Neural cell (in vitro differentiated cells): Measurements from ENCODE around the gene DCST1. TPM values are rescaled to one million over a fixed set of nuclear protein-coding genes. Genes with fewer than 3 reads are reported as not detected.

Source experiments
- H2AFZ ChIP-seq: fragments of 200-600, 300-800 bp; sonication (generic), shearing (Covaris generic); 2 replicates; pipeline ENCODE4 v1.6.0; 2014; ENCODE audit warnings: low read depth, mild to moderate bottlenecking, antibody characterized with exemption, low read length, moderate library complexity
- H3F3A ChIP-seq: fragments of 200-600 bp; shearing (Covaris generic); 2 replicates; pipeline ENCODE4 v1.6.1; 2016; ENCODE audit warnings: mild to moderate bottlenecking, moderate library complexity, mixed read lengths, antibody characterized with exemption, low read length; ENCODE audit not compliant: insufficient read depth, poor library complexity, severe bottlenecking
- H3K27ac ChIP-seq: fragments of 200-600, 300-800 bp; sonication (generic), shearing (Covaris generic); 2 replicates; pipeline ENCODE4 v1.5.1; 2014; ENCODE audit warnings: mild to moderate bottlenecking, low read length, moderate library complexity
- H3K27me3 ChIP-seq: fragments of 300-800, 200-600 bp; sonication (generic), shearing (Covaris generic); 2 replicates; pipeline ENCODE4 v1.6.0; 2014; ENCODE audit warnings: mild to moderate bottlenecking, low read depth, low read length, moderate library complexity; ENCODE audit not compliant: insufficient read depth
- H3K36me3 ChIP-seq: fragments of 300-800, 200-600 bp; sonication (generic), shearing (Covaris generic); 2 replicates; pipeline ENCODE4 v1.5.1; 2014; ENCODE audit warnings: mild to moderate bottlenecking, antibody characterized with exemption, low read length, moderate library complexity; ENCODE audit not compliant: insufficient read depth
- H3K4me2 ChIP-seq: fragments of 300-800, 200-600 bp; sonication (generic), shearing (Covaris generic); 2 replicates; pipeline ENCODE4 v1.6.0; 2014; ENCODE audit warnings: mild to moderate bottlenecking, low read length
- H3K4me3 ChIP-seq: fragments of 300-800, 200-600 bp; sonication (generic), shearing (Covaris generic); 2 replicates; pipeline ENCODE4 v1.5.1; 2014; ENCODE audit warnings: mild to moderate bottlenecking, low read length, moderate library complexity
- H3K79me2 ChIP-seq: fragments of 200-600 bp; shearing (Covaris generic); replicated peaks from 2 replicates; pipeline ENCODE4 v1.6.0; 2014; ENCODE audit warnings: mild to moderate bottlenecking, low read length, moderate library complexity; ENCODE audit not compliant: insufficient read depth
- H3K9ac ChIP-seq: fragments of 300-800, 200-600 bp; sonication (generic), shearing (Covaris generic); 2 replicates; pipeline ENCODE4 v1.6.1; 2016; ENCODE audit warnings: mild to moderate bottlenecking, low read length, mixed read lengths
- H3K9me2 ChIP-seq: fragments of 200-600 bp; shearing (Covaris generic); 2 replicates; pipeline ENCODE4 v1.6.1; 2016; ENCODE audit warnings: mild to moderate bottlenecking, low read length, mixed read lengths; ENCODE audit not compliant: insufficient read depth
- H3K9me3 ChIP-seq: fragments of 200-600, 300-800 bp; sonication (generic), shearing (Covaris generic); 2 replicates; pipeline ENCODE4 v1.6.1; 2016; ENCODE audit warnings: mild to moderate bottlenecking, mixed run types, low read length, moderate library complexity, mixed read lengths
- H4K20me1 ChIP-seq: fragments of 200-600 bp; shearing (Covaris generic); 2 replicates; pipeline ENCODE4 v1.6.1; 2016; ENCODE audit warnings: mild to moderate bottlenecking, mixed run types; ENCODE audit not compliant: insufficient read depth
- CTCF ChIP-seq: fragments of 450-650 bp; IDR thresholded peaks from 2 replicates; pipeline ENCODE4 v1.5.1; 2014; ENCODE audit warnings: antibody characterized with exemption, mild to moderate bottlenecking, moderate library complexity; ENCODE audit not compliant: poor library complexity, severe bottlenecking
- EP300 ChIP-seq: fragments of 450-650 bp; conservative IDR thresholded peaks from 2 replicates; pipeline ENCODE4 v1.6.1; 2014; ENCODE audit warnings: antibody characterized with exemption, mild to moderate bottlenecking, moderate library complexity; ENCODE audit not compliant: poor library complexity, severe bottlenecking
- EZH2 ChIP-seq: fragments of 200-600, 300-800 bp; shearing (Covaris generic), sonication (generic); IDR thresholded peaks from 2 replicates; pipeline ENCODE4 v1.6.1; 2014; ENCODE audit warnings: antibody characterized with exemption, low read length, borderline replicate concordance, mild to moderate bottlenecking; ENCODE audit not compliant: insufficient read depth, poor library complexity, severe bottlenecking
- MXI1 ChIP-seq: fragments of 450-650 bp; conservative IDR thresholded peaks from 2 replicates; pipeline ENCODE4 v1.6.1; 2014; ENCODE audit warnings: antibody characterized with exemption, mild to moderate bottlenecking; ENCODE audit not compliant: poor library complexity, severe bottlenecking
- POLR2AphosphoS5 ChIP-seq: IDR thresholded peaks from 2 replicates; pipeline ENCODE4 v1.6.1; 2012
- RAD21 ChIP-seq: fragments of 450-650 bp; conservative IDR thresholded peaks from 2 replicates; pipeline ENCODE4 v1.6.1; 2014; ENCODE audit warnings: antibody characterized with exemption, mild to moderate bottlenecking, moderate library complexity
- SMC3 ChIP-seq: fragments of 450-650 bp; conservative IDR thresholded peaks from 2 replicates; pipeline ENCODE4 v1.6.1; 2014; ENCODE audit warnings: antibody characterized with exemption, mild to moderate bottlenecking, moderate library complexity; ENCODE audit not compliant: poor library complexity
- TAF1 ChIP-seq: IDR thresholded peaks from 2 replicates; pipeline ENCODE4 v1.6.1; 2012; ENCODE audit warnings: low read depth
- polyA plus RNA-seq: library from polyadenylated mRNA; depleted of rRNA; stranded (reverse); fragments of >200 nt; gene quantifications from 2 replicates; pipeline ENCODE4 v1.2.3, GENCODE V29; 2014
- TF ChIP-seq, protein P1 (sequence below): IDR thresholded peaks from 2 replicates; pipeline ENCODE4 v1.6.1; 2012; ENCODE audit warnings: borderline replicate concordance

The DCST1 gene
- polyA plus RNA-seq, 1 donor from 2014 or later: not detected

DNA sequence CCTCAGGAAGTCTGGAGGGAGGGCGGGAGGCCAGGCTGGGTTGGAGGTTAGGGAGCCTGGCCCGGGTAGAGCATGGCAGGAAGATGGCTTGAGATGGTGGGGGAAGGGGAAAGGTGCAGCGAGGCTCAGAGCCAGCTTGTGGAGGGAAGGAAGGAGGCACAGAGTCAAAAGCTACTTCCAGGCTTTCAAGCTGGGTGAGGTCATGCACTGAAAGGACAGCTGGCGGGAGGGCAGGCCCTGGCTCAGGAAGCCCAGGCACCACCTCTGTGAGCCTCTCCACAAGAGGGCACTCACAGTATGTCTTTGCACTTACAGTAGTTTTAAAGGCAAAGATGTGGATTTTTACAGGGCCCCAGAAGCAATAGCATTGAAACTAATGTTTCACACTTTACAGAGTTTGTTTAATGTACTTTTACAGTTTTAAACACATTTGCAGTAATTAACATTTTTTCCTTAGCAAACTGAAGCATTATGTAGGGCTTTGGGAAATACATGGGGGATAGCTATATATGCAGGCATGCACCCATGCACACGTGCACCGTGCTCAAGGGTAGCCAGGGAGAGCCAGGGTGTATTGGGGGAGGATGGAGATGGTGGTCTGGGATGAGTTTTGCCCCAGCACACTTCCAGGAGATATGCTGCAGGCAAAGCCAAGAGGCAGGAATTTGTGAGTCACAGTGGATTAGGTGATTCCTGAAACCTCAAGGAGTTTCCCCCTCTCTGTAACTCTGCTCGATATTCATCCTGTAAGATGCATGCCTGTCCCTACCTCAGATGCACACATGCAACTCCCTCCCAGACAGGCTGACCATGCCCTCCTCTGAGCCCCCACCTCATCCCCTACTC is 11.4 kb downstream of the DCST1 start:
- no peaks in the 10 kb centered on the region for H3K36me3 ChIP-seq
- H3K4me3 ChIP-seq: no peak overlapping the region
- H3F3A ChIP-seq: no peaks in the 10 kb centered on the region
- no peak overlapping the region for H3K27ac ChIP-seq
- H3K4me2 ChIP-seq: no peak overlapping the region
- no peaks in the 10 kb centered on the region for H4K20me1 ChIP-seq
- H3K27me3 ChIP-seq: no peaks in the 10 kb centered on the region
- TF ChIP-seq CTCF (peak; percentile 37), EP300 (no peak), SMC3 (peak; percentile 15), EZH2 (no peak), MXI1 (no peak), TAF1 (no peak), POLR2AphosphoS5 (no peak), RAD21 (no peak)
- TF ChIP-seq, protein P1, sequence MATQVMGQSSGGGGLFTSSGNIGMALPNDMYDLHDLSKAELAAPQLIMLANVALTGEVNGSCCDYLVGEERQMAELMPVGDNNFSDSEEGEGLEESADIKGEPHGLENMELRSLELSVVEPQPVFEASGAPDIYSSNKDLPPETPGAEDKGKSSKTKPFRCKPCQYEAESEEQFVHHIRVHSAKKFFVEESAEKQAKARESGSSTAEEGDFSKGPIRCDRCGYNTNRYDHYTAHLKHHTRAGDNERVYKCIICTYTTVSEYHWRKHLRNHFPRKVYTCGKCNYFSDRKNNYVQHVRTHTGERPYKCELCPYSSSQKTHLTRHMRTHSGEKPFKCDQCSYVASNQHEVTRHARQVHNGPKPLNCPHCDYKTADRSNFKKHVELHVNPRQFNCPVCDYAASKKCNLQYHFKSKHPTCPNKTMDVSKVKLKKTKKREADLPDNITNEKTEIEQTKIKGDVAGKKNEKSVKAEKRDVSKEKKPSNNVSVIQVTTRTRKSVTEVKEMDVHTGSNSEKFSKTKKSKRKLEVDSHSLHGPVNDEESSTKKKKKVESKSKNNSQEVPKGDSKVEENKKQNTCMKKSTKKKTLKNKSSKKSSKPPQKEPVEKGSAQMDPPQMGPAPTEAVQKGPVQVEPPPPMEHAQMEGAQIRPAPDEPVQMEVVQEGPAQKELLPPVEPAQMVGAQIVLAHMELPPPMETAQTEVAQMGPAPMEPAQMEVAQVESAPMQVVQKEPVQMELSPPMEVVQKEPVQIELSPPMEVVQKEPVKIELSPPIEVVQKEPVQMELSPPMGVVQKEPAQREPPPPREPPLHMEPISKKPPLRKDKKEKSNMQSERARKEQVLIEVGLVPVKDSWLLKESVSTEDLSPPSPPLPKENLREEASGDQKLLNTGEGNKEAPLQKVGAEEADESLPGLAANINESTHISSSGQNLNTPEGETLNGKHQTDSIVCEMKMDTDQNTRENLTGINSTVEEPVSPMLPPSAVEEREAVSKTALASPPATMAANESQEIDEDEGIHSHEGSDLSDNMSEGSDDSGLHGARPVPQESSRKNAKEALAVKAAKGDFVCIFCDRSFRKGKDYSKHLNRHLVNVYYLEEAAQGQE: no peak
- no peak overlapping the region for H2AFZ ChIP-seq
- H3K9me2 ChIP-seq: no peaks in the 10 kb centered on the region
- H3K9me3 ChIP-seq: no peaks in the 10 kb centered on the region
- no peak overlapping the region for H3K9ac ChIP-seq
- no peaks in the 10 kb centered on the region for H3K79me2 ChIP-seq

- H3K36me3 ChIP-seq: no peaks in the 10 kb centered on the region
- no peaks in the 10 kb centered on the region for H3K9me2 ChIP-seq
- H4K20me1 ChIP-seq: no peaks in the 10 kb centered on the region
- H3K4me3 ChIP-seq: no peak overlapping the region
- no peak overlapping the region for H2AFZ ChIP-seq
- TF ChIP-seq TAF1 (no peak), RAD21 (no peak), SMC3 (no peak), EP300 (no peak), CTCF (no peak), EZH2 (no peak), POLR2AphosphoS5 (no peak), MXI1 (no peak)
- TF ChIP-seq, protein P1: no peak
- no peak overlapping the region for H3K4me2 ChIP-seq
- no peaks in the 10 kb centered on the region for H3K79me2 ChIP-seq
- no peaks in the 10 kb centered on the region for H3F3A ChIP-seq
- no peaks in the 10 kb centered on the region for H3K27me3 ChIP-seq
- H3K9me3 ChIP-seq: no peaks in the 10 kb centered on the region
- no peak overlapping the region for H3K9ac ChIP-seq
- no peak overlapping the region for H3K27ac ChIP-seq
These were observed 15.1 kb downstream of the DCST1 start for GRCh38 chr1:155048449-155049334.
